Fibroblast of peridontal ligament (primary cell): ENCODE data around the gene BTBD18.

ENCODE experiments used
- DNase-seq: peaks from one replicate; pipeline ENCODE4 v3.0.0-alpha.2; 2010; ENCODE audit errors: extremely low read depth

The BTBD18 gene, protein sequence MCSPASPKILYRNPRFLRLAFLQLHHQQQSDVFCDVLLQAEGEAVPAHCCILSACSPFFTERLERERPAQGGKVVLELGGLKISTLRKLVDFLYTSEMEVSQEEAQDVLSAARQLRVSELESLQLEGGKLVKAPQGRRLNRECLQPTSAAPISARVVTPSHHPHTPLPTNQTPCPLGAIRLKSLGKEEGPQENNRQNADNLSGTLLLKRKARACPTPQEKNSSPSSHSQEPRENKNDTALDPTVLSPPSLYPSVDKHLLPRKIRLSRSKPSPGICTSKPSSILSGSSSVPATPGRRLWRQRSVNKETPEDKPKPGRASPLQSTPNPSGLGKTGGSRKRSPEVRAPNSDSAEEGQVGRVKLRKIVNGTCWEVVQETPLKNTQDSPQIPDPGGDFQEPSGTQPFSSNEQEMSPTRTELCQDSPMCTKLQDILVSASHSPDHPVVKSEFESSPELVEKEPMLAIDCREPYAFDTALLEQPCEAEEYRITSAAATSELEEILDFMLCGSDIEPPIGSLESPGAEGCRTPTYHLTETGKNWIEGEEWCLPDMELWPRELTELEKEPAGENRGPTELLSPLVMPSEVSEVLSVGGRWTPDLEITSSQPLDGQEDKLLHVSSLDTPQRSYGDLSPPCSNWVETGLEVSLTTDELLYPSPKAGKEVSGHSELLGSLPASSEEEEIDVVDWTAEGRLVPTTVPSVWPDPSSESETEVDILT

DNA sequence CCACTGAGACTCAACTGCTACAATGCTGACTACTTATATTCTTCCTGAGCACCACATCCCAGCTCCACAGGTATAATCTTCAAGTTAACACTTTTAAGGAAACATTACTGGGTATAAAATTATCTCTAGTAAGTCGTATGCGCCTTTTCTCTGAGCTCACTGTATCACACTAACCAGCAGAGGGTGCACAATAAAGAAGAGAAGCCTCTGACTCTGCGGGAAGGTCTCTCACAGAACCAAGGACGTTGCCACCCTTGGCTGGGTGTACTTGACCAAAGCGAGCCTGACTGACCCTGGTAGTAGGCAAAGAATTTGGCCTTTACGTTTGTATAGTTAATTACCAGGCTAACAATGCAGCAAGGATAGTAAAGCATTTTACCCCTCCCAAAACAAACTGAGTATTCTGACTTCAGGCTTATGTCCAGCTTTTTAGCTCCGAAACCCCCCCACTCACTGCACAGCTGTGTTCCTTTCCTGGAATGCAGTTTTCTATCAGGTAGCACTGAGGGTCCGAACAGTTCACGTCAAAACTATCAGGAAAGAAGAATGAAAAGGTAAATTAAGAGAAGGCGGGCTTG, at the start of gene BTBD18:
Gene BTBD18 (minus strand): TSS at position 144 of the 578 bp plus-strand sequence. CDS start 631 bp downstream, outside the sequence.
- DNase-seq: peak; percentile 60

- DNase-seq: no peak
Observed at GRCh38 chr11:57801183-57801485, 49.5 kb upstream of the BTBD18 start.

DNA sequence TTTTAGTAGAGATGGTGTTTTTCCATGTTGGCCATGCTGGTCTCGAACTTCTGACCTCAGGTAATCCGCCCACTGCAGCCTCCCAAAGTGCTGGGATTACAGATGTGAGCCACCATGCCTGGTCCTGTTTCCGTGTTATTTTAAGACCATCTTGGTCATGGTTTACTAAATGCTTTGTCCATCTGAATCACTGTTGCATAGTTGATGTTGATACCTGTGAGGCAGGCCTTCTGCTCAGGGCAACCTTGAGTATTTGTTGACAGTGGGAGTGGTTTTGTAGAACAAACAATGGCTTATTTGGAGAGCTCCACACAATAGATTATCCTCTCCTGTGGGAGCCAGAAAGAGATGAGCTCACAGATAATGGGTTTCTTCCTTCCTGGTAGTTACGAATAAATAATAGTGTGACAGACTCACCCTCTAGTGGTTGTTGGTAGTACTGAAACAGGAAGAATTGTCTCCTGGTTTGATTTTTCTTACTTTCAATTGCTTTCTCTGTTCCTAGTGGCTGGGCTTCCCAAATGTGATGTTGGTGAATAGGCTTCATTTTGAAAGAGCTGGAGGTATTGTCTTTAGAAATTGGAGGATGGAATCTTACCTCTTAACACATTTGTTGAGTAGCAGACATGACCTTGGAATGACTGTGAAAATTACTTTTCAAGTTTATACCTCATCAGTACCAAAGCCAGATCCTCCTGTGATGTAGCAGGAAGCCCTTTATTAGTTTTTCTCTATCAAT, 49.0 kb upstream of the BTBD18 start:
- DNase-seq: peak; percentile 87

DNA sequence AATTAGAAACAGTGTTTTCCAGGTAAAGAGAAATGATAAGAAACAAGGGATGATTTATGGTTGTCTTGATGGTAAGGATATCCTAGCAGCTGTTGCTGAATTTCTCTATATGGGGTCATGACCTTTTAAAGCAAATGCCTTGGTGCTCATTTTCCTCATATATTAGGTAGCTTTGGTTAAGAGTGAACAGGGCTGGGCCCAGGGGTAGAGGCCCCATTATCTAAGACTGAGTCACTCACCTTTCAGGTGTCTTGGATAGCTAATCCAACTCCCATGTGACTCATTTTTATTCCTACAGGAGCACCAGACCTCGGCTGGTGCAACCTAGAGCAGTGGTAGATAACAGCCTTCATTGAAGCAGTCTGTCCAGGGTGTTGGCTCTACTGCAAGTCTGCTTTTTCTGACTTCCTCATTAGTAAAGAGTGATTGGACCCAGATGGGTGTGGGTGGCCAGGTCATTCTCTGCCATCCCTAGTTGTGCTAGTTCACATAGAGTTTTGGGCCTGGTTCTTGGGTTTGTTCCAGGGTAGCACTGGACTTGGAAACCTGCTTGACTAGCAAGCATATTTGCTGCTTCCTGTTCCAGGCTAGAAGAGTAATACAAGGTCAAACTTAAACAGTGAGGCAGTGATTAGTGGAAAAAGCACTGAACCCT, 47.4 kb upstream of the BTBD18 start:
- DNase-seq: peak; percentile 80

- no peak for DNase-seq
Observed at GRCh38 chr11:57793351-57794115, 41.9 kb upstream of the BTBD18 start.

GRCh38 chr11:57792870-57793269, 41.3 kb upstream of the BTBD18 start:
- no peak for DNase-seq

DNA sequence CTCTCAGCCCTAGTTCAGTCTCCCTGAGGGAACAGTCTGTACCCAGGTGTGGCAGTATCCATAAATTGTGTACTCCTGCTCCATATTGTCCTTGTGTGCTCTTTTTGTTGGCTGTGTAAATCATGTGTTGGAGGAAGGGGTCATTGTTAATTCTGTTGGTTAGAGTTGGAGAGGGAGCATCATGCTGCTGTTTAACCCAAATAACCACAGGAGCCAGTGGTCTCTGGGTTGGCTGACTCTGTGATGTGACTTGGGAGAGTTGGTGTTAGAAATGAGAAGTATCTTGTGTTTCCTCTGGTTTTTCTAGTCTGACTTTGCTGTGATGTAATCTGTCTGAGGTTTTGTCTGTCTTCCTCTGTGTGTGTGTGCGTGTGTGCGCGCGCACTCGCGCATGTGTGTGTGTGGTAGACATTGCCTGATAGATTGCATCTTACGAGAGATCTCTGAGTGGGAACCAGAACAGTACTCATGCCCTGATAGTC, 40.5 kb upstream of the BTBD18 start:
- peak; percentile 27 for DNase-seq

- DNase-seq: no peak
Observed at GRCh38 chr11:57791321-57792059, 39.9 kb upstream of the BTBD18 start.

DNA sequence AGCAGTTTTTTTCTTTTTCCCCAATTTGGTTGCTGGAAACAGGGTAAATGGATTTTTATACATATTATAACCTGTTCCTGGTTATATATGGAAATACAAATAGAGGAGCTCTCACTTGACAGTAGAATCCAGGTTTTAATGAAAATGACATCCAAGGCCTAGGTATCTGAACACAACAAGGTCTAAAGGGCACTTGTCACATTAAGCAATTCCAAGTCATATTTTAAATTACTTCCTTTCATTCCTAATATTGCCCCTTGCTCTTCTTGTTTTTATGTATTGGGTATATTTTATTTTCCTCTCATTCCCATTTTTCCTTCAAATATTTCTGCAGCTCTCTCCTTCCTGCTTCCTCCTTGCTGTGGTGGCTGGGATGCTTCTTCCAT, 37.1 kb upstream of the BTBD18 start:
- no peak for DNase-seq

DNA sequence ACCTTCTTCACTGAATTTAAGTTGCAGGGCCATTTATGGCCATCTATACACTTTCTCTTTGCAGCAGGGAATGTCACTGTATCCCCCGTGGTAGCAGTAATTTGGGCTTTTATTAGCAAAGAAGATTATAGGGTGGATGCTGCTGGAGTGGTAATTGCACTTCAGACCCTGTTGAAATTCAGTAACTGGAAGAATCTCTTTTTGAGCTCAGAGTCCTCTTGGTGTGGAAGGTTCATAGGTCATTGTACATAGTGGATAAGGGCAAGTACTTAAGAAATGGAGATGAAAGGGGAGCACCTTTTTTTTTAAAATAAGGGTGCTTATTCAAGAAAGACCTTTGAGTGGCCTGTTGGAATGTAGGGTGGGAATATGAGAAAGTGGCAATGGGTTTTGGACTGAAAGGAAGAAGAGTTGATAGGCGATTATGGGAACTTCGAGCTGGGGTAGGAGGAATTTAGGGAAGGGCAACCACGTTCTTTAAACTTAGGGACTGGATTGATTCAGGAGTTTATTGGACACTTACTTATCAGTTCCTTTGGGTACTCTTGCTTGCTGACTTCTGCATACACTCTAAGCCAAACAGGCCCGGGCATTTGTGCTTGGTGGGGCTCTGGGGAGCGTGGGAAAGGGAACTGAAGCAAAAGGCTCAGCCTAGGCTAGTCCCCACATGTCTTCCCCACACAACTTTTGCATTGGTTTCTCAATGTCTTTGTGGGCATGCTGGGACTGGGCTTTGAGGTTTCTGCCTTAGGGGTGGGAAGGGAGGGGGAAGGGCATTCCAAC, 36.5 kb upstream of the BTBD18 start:
- peak; percentile 43 for DNase-seq

DNA sequence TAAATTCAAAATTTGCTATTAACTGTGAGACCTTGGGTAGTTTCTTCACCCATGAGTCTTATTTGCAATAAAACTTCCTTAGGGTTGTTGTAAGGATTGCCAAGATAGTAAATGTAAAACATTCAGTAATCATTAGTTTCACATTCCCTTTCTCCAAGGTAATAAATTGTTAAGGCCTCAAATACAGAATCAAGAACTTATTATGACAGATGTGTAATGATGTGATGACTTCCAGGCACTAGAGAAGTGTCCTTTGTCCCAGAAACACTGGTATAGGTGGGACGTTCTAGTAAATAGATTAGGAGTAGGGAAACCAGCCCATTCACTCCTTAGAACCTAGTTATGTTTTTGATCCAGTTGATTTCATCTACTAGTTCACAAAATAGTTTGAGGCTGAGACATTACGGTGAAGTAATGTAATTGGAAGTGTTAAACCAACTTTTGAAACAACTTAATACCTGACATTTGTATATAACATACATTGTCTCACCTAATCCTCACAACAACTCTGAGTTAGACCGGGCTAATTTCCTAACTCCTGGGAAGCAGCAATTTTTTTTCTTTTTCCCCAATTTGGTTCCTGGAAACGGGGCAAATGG, 35.5 kb upstream of the BTBD18 start:
- no peak for DNase-seq

DNA sequence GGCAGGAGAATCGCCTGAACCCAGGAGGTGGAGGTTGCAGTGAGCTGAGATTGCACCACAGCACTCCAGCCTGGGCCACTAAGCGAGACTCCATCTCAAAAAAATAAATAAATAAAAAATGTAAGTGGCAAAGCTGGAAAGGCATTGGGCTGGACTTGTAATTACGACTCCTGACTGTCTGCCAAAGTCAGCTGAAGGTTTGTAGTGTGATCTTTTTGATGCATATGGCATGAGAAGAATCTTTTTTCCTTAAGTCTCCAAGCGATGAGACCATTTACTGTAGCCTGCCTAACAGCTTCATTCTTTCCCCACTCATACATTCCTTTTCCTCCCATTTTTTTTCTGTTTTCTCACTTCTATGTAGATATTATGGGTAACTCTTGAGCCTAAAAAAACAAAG, 34.8 kb upstream of the BTBD18 start:
- no peak for DNase-seq

DNA sequence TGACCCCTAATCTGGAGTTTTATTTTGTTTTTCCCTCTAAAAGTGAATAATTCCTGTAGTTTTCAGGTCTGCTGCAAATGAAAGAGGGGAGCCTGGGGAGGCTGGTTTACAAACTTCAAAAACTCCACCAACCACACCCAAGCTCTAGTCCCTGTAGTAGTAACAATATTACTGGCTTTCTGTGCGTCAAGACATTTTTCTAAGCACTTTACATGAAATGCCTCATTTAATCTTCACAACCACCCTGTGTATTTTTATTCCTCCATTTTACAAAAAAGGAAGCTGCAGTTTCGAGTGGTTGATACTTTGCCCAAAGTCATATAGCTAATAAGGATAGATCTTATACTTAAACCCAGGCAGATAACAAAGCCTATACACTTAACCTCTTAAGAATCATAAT, 33.5 kb upstream of the BTBD18 start:
- DNase-seq: no peak

DNA sequence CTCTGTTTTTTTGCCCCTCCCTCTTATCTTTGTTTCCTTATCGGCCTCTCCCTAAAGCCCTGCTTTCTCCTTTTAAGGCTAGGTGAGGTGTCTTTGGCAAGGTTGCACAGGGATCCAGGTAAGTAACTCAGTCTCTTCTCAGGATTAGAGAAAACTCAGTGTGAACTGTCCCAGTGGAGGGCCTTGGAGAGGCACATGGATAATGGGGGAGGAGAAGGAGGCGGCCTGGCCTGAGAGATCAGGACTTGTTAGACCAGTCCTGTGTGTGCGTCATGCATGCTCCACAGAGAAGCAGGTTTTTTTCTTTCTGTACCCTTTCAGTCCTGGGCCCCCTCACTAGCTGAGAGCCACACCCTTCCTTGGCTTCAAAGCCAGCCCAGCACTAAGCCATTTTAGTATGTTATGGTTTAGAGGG, 29.9 kb upstream of the BTBD18 start:
- no peak for DNase-seq

DNA sequence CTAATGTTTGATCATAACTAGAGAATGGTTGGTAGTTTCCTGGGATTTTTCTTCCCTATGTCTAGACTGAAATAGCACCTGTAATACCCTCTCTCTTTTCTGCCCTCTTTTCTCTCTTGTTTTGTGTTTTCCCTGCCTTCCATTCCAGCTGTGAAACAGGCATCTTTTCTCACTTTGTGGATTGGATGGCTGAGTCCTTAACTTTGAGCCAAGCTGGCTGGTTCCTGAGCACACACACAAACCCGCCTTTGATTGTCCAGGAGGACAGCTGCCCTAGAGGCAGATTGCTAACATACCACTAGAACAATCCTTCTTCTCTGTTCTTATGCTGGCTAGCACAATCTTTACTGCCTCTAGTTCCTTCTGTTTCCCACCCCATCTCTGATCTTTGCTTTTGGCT, 27.7 kb upstream of the BTBD18 start:
- DNase-seq: peak; percentile 45

DNA sequence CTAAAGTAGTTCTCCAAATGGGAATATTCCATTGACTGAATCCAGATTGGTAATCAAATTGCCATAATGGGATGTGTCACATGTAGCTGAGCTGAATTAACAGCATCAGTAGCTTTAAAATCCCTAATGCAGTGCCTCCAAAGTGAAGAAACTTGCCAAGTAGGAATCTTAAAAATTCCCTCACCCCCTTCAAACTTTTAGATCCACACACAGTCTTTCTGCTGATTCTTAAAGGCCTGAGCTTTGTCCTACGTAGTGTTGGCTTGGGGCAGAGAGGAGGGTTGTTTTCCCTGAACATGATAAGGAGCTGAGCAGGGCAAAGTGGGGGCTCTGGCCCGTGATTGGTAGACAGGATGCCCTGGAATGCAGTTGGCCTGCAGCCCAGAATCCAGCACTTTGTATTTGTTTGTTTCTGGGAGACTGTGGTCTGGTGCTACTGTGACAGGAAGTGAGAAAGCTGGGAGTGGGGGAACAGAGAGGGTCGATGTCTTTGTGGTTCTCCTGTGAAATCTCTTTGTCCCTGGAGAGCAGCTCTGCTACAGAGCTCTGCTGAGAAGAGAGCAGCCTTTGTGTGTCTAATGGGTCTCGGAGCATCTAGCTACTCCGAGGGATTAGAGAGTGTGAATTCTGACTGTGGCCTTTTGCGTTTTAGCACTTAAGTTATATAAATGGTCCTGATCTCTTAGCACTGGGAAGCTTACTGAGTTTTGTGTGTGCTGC, 26.9 kb upstream of the BTBD18 start:
- DNase-seq: peak; percentile 98

DNA sequence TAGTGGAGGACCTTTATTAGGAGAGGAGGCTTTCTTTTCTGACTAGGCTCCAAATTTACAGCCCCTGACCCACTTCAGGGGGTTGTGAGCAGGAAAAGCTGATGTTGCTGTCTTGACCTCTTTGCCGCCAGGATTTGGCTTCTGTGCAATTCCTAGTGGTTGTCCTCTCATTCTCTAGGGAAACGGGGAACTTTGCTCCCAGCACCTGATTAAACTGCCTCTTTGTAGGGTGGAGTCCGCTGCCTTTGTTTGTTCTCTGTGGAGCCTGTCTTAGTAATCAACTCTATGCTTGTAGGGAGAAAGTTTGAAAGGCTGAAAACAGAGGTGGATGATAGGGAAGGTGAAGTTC, 26.3 kb upstream of the BTBD18 start:
- no peak for DNase-seq

GRCh38 chr11:57776577-57777210, 25.1 kb upstream of the BTBD18 start:
- no peak for DNase-seq
